ENCODE results near the gene INS. TPM values are rescaled to one million over a fixed set of nuclear protein-coding genes. Genes with fewer than 3 reads are reported as not detected.

Gene INS
- total RNA-seq, 4 donors from 2014 or later, result not detected

GRCh38 chr11:2139621-2140337 lies 21.2 kb downstream of the INS start:
- Histone ChIP-seq H3K27me3 (peaks cover 99% of the 10 kb centered on the region), H3K4me1 (peaks cover 0 to 38% (median 16%) of the 10 kb centered on the region in 4 donors), H3K27ac (no peak overlapping the region), H3K4me3 (no peak overlapping the region), H3K36me3 (no peaks in the 10 kb centered on the region), H3K9me3 (no peaks in the 10 kb centered on the region)
- intact Hi-C loops (cut with DNase I; ENCODE audit: low total_unique reads), result no loop called here
- 7% methylated on average over 41 of the region's 57 CpGs; no CpG with 5 or more reads in 1 of the 2 donors for WGBS, 2 donors (ENCODE audit: low coverage in 1 of 2)
- in situ Hi-C loops (cut with MboI; ENCODE audit: low pct_ligation_motif_present in 1 of 4, low pct_unique_long_range_greater_than_20kb in 1 of 4, low sequenced_read_pairs in 3 of 4), result no loop called here
- TF ChIP-seq POLR2AphosphoS5 (IDR thresholded peaks at IDR 0.05) (no peak), EP300 (IDR thresholded peaks at IDR 0.05; ENCODE audit: low read depth) (no peak), POLR2A (IDR thresholded peaks at IDR 0.05) (no peak)
- TF ChIP-seq, protein P1, sequence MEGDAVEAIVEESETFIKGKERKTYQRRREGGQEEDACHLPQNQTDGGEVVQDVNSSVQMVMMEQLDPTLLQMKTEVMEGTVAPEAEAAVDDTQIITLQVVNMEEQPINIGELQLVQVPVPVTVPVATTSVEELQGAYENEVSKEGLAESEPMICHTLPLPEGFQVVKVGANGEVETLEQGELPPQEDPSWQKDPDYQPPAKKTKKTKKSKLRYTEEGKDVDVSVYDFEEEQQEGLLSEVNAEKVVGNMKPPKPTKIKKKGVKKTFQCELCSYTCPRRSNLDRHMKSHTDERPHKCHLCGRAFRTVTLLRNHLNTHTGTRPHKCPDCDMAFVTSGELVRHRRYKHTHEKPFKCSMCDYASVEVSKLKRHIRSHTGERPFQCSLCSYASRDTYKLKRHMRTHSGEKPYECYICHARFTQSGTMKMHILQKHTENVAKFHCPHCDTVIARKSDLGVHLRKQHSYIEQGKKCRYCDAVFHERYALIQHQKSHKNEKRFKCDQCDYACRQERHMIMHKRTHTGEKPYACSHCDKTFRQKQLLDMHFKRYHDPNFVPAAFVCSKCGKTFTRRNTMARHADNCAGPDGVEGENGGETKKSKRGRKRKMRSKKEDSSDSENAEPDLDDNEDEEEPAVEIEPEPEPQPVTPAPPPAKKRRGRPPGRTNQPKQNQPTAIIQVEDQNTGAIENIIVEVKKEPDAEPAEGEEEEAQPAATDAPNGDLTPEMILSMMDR (IDR thresholded peaks at IDR 0.05), result no peak
- DNase-seq, result no peak

DNA sequence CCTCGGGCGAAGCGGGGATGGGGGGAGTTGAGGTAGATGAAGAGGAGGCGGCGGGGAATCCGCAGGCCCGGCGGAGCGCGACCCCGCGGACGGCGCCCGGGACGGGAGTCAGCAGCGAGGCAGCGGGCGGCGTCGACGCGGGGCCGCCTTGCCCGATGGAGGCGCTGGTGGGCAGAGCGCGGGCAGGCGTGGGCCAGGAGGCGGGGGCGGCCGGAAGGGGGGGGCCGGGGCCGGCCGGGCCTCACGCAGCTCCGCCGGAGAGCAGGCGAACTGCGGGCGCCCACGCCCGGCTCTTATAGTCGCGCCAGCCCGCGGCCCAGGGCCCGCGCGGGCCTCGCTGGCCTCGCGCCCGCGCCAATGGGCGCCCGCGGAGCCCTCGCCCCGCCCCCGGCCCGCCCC lies 21.9 kb downstream of the INS start, which contains the start of gene IGF2:
TSS of gene IGF2 (minus strand) at position 267 of the 399 bp plus-strand sequence. CDS start 3,866 bp downstream, outside the sequence.
- Histone ChIP-seq H3K27ac (no peak within 1 kb of the TSS), H3K4me3 (peak within 1 kb of the TSS in 3 of 4 donors; percentile 16 to 47 (median 17)), H3K36me3 (no peaks in the 10 kb centered on the region), H3K27me3 (peaks cover 99% of the 10 kb centered on the region), H3K9me3 (no peaks in the 10 kb centered on the region), H3K4me1 (peaks cover 0 to 36% (median 13%) of the 10 kb centered on the region in 4 donors)
- 7% methylated on average over 13 of the region's 62 CpGs; no CpG with 5 or more reads in 1 of the 2 donors for WGBS, 2 donors (ENCODE audit: low coverage in 1 of 2)
- in situ Hi-C loops (cut with MboI; ENCODE audit: low pct_ligation_motif_present in 1 of 4, low pct_unique_long_range_greater_than_20kb in 1 of 4, low sequenced_read_pairs in 3 of 4), result no loop called here
- DNase-seq, result no peak
- intact Hi-C loops (cut with DNase I; ENCODE audit: low total_unique reads), result no loop called here
- TF ChIP-seq EP300 (IDR thresholded peaks at IDR 0.05; ENCODE audit: low read depth) (no peak), POLR2A (IDR thresholded peaks at IDR 0.05) (no peak), POLR2AphosphoS5 (IDR thresholded peaks at IDR 0.05) (no peak)
- TF ChIP-seq, protein P1 (IDR thresholded peaks at IDR 0.05), result no peak

DNA sequence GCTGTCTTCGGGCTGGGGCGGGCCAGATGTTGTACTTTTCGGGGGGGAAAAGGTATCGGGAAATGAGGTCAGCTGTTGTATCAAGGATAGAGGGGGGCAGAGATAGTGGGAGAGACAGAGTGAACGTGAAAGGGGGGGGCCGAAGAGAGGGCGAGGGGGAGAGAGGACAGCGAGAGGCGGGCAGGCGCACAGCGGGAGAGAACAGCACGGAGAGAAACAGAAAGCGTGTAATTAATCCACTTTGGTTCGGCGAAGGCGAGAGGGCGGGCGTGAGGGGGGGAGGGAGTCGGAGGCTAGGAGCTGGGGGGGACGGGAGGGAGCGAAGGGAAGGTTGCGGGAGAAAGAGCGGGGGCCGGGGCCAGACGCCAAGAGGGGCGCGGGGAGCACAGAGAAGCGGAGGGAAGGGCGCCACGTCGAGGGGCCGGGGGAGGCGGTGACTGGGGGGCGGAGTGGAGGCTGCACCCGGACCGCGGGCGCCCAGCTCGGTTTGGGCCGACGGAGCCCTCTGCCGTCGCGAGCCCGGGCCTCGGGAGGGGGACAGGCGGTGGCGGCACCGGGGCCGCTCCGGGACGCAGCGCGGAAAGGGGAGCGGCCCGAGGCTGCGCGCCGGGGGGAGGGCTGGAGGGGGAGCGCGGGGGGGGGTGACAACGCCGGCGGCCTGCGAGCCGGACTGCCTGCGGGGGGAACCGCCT lies 22.4 kb downstream of the INS start:
- Histone ChIP-seq H3K4me1 (peaks cover 0 to 34% (median 8%) of the 10 kb centered on the region in 4 donors), H3K27me3 (peaks cover 99% of the 10 kb centered on the region), H3K4me3 (peak overlapping the region in 3 of 4 donors; percentile 16 to 47 (median 17)), H3K27ac (no peak overlapping the region), H3K36me3 (no peaks in the 10 kb centered on the region), H3K9me3 (no peaks in the 10 kb centered on the region)
- 3 to 5% methylated on average over 17 to 61 of the region's 68 CpGs for WGBS, 2 donors (ENCODE audit: low coverage in 1 of 2)
- in situ Hi-C loops (cut with MboI; ENCODE audit: low pct_ligation_motif_present in 1 of 4, low pct_unique_long_range_greater_than_20kb in 1 of 4, low sequenced_read_pairs in 3 of 4) (no loop called here), intact Hi-C loops (cut with DNase I; ENCODE audit: low total_unique reads) (no loop called here)
- TF ChIP-seq, protein P1 (IDR thresholded peaks at IDR 0.05), result no peak
- TF ChIP-seq POLR2AphosphoS5 (IDR thresholded peaks at IDR 0.05) (no peak), POLR2A (IDR thresholded peaks at IDR 0.05) (no peak), EP300 (IDR thresholded peaks at IDR 0.05; ENCODE audit: low read depth) (no peak)
- no peak for DNase-seq

- intact Hi-C loops (cut with DNase I; ENCODE audit: low total_unique reads), result no loop called here
- 0 to 3% methylated on average over 1 to 23 of the region's 44 CpGs for WGBS, 2 donors (ENCODE audit: low coverage in 1 of 2)
- no peak for DNase-seq
- H3K27ac ChIP-seq, result peak overlapping the region in 1 of 4 donors; percentile 34
- TF ChIP-seq POLR2AphosphoS5 (IDR thresholded peaks at IDR 0.05) (no peak), EP300 (IDR thresholded peaks at IDR 0.05; ENCODE audit: low read depth) (no peak)
- H3K36me3 ChIP-seq, result no peaks in the 10 kb centered on the region
- peaks cover 99% of the 10 kb centered on the region for H3K27me3 ChIP-seq
- H3K4me1 ChIP-seq, result peaks cover 0 to 34% (median 8%) of the 10 kb centered on the region in 4 donors
- H3K9me3 ChIP-seq, result no peaks in the 10 kb centered on the region
- in situ Hi-C loops (cut with MboI; ENCODE audit: low pct_ligation_motif_present in 1 of 4, low pct_unique_long_range_greater_than_20kb in 1 of 4, low sequenced_read_pairs in 3 of 4), result no loop called here
- peak overlapping the region in 3 of 4 donors; percentile 14 to 47 (median 17) for H3K4me3 ChIP-seq
Observed at GRCh38 chr11:2138068-2138430, 23.0 kb downstream of the INS start.

Data from transverse colon (tissue), 4 donors.